HEK293 (cell line): Measurements from ENCODE around the gene ARPP19.

Experiments
- BCL11B ChIP-seq: fragments of 450-650 bp; formaldehyde crosslinking; IDR thresholded peaks from 2 replicates; pipeline ENCODE4 v1.5.1; 2016; ENCODE audit warnings: low read depth, missing biosample characterization, missing genetic modification characterization
- GLI4 ChIP-seq: fragments of 450-650 bp; formaldehyde crosslinking; IDR thresholded peaks from 2 replicates; pipeline ENCODE4 v1.5.1; 2016; ENCODE audit warnings: missing biosample characterization, missing genetic modification characterization
- KLF9 ChIP-seq: fragments of 450-650 bp; formaldehyde crosslinking; IDR thresholded peaks from 2 replicates; pipeline ENCODE4 v1.5.1; 2016; ENCODE audit warnings: missing biosample characterization, missing genetic modification characterization, low read depth
- TCF7L2 ChIP-seq: IDR thresholded peaks from 2 replicates; pipeline ENCODE4 v1.6.1; 2011; ENCODE audit warnings: low read depth, mild to moderate bottlenecking, inconsistent platforms, low read length, moderate library complexity, borderline replicate concordance
- ZFHX2 ChIP-seq: fragments of 450-650 bp; formaldehyde crosslinking; conservative IDR thresholded peaks from 2 replicates; pipeline ENCODE4 v1.5.1; 2016; ENCODE audit warnings: missing biosample characterization, missing genetic modification characterization
- ZNF148 ChIP-seq: fragments of 450-650 bp; formaldehyde crosslinking; IDR thresholded peaks from 2 replicates; pipeline ENCODE4 v1.5.0; 2017; ENCODE audit warnings: missing biosample characterization, missing genetic modification characterization, borderline replicate concordance
- ZNF155 ChIP-seq: fragments of 450-650 bp; formaldehyde crosslinking; IDR thresholded peaks from 2 replicates; pipeline ENCODE4 v1.5.1; 2016; ENCODE audit warnings: missing biosample characterization, missing genetic modification characterization
- ZNF157 ChIP-seq: fragments of 450-650 bp; formaldehyde crosslinking; IDR thresholded peaks from 2 replicates; pipeline ENCODE4 v1.5.1; 2016; ENCODE audit warnings: missing biosample characterization, missing genetic modification characterization
- ZNF239 ChIP-seq: fragments of 450-650 bp; formaldehyde crosslinking; IDR thresholded peaks from 2 replicates; pipeline ENCODE4 v1.5.1; 2016; ENCODE audit warnings: missing biosample characterization, missing genetic modification characterization
- ZNF302 ChIP-seq: fragments of 450-650 bp; formaldehyde crosslinking; IDR thresholded peaks from 2 replicates; pipeline ENCODE4 v1.5.1; 2016; ENCODE audit warnings: missing biosample characterization, missing genetic modification characterization, low read depth
- ZNF391 ChIP-seq: fragments of 450-650 bp; formaldehyde crosslinking; IDR thresholded peaks from 2 replicates; pipeline ENCODE4 v1.5.1; 2016; ENCODE audit warnings: low read depth, missing biosample characterization, missing genetic modification characterization, borderline replicate concordance
- ZNF426 ChIP-seq: fragments of 450-650 bp; formaldehyde crosslinking; IDR thresholded peaks from 2 replicates; pipeline ENCODE4 v1.5.1; 2017; ENCODE audit warnings: missing biosample characterization, missing genetic modification characterization, mild to moderate bottlenecking, inconsistent platforms, moderate library complexity
- ZNF529 ChIP-seq: fragments of 450-650 bp; formaldehyde crosslinking; IDR thresholded peaks from 2 replicates; pipeline ENCODE4 v1.5.1; 2017; ENCODE audit warnings: missing genetic modification characterization, missing biosample characterization; ENCODE audit not compliant: insufficient replicate concordance
- ZNF623 ChIP-seq: fragments of 450-650 bp; formaldehyde crosslinking; IDR thresholded peaks from 2 replicates; pipeline ENCODE4 v1.5.1; 2016; ENCODE audit warnings: missing biosample characterization, missing genetic modification characterization
- ZNF629 ChIP-seq: fragments of 450-650 bp; formaldehyde crosslinking; IDR thresholded peaks from 2 replicates; pipeline ENCODE4 v1.5.1; 2017; ENCODE audit warnings: missing biosample characterization, missing genetic modification characterization
- ZNF660 ChIP-seq: fragments of 450-650 bp; IDR thresholded peaks from 2 replicates; pipeline ENCODE4 v1.5.1; 2018; ENCODE audit warnings: missing biosample characterization, mild to moderate bottlenecking, missing genetic modification characterization
- ZNF677 ChIP-seq: fragments of 450-650 bp; IDR thresholded peaks from 2 replicates; pipeline ENCODE4 v1.5.0; 2018; ENCODE audit warnings: missing biosample characterization, mild to moderate bottlenecking, missing genetic modification characterization, moderate library complexity
- ZNF701 ChIP-seq: fragments of 450-650 bp; formaldehyde crosslinking; IDR thresholded peaks from 2 replicates; pipeline ENCODE4 v1.5.1; 2016; ENCODE audit warnings: missing biosample characterization, missing genetic modification characterization
- ZNF830 ChIP-seq: fragments of 450-650 bp; IDR thresholded peaks from 2 replicates; pipeline ENCODE4 v1.5.0; 2018; ENCODE audit warnings: missing biosample characterization, missing genetic modification characterization, low read depth, mild to moderate bottlenecking, moderate library complexity
- ZSCAN18 ChIP-seq: fragments of 450-650 bp; formaldehyde crosslinking; IDR thresholded peaks from 2 replicates; pipeline ENCODE4 v1.5.1; 2016; ENCODE audit warnings: missing biosample characterization, missing genetic modification characterization
- ZSCAN4 ChIP-seq: fragments of 450-650 bp; formaldehyde crosslinking; IDR thresholded peaks from 2 replicates; pipeline ENCODE4 v1.5.1; 2017; ENCODE audit warnings: missing biosample characterization, missing genetic modification characterization
- ZXDB ChIP-seq: fragments of 450-650 bp; formaldehyde crosslinking; IDR thresholded peaks from 2 replicates; pipeline ENCODE4 v1.5.1; 2016; ENCODE audit warnings: missing biosample characterization, missing genetic modification characterization
- TF ChIP-seq, protein P1 (sequence below): fragments of 450-650 bp; formaldehyde crosslinking; IDR thresholded peaks from 2 replicates; pipeline ENCODE4 v1.5.1; 2016; ENCODE audit warnings: missing biosample characterization, missing genetic modification characterization, low read depth
- TF ChIP-seq, protein P2 (sequence below): fragments of 450-650 bp; formaldehyde crosslinking; IDR thresholded peaks from 2 replicates; pipeline ENCODE4 v1.5.1; 2016; ENCODE audit warnings: missing biosample characterization, missing genetic modification characterization, low read depth
- TF ChIP-seq, protein P3 (sequence below): fragments of 450-650 bp; formaldehyde crosslinking; IDR thresholded peaks from 2 replicates; pipeline ENCODE4 v1.5.1; 2017; ENCODE audit warnings: missing biosample characterization, mild to moderate bottlenecking, missing genetic modification characterization, moderate library complexity

ARPP19 gene

GRCh38 chr15:52568601-52569585 is at the start of gene ARPP19 (continued):
- TF ChIP-seq BCL11B (tag by site-specific recombination) (peak; percentile 87; the same call in 1 of the 2 replicates), ZNF148 (no peak), ZNF155 (tag by site-specific recombination) (no peak), TCF7L2 (peak; percentile 98), ZNF426 (tag by site-specific recombination) (no peak), ZFHX2 (no peak; the same call in 1 of the 2 replicates), ZNF529 (tag by site-specific recombination) (no peak), ZNF157 (tag by site-specific recombination) (no peak), ZNF623 (no peak), ZNF830 (no peak), ZSCAN4 (tag by site-specific recombination) (no peak; the same call in 1 of the 2 replicates), ZXDB (tag by site-specific recombination) (peak; percentile 89), KLF9 (tag by site-specific recombination) (peak; percentile 70; the same call in 1 of the 2 replicates), ZNF239 (tag by site-specific recombination) (no peak), ZSCAN18 (tag by site-specific recombination) (no peak), ZNF629 (tag by site-specific recombination) (peak; percentile 98), ZNF701 (tag by site-specific recombination) (no peak), ZNF677 (no peak), ZNF660 (tag by site-specific recombination) (peak; percentile 79; the same call in 1 of the 2 replicates), GLI4 (tag by site-specific recombination) (no peak), ZNF302 (tag by site-specific recombination) (no peak), ZNF391 (tag by site-specific recombination) (no peak)
- TF ChIP-seq, protein P1, sequence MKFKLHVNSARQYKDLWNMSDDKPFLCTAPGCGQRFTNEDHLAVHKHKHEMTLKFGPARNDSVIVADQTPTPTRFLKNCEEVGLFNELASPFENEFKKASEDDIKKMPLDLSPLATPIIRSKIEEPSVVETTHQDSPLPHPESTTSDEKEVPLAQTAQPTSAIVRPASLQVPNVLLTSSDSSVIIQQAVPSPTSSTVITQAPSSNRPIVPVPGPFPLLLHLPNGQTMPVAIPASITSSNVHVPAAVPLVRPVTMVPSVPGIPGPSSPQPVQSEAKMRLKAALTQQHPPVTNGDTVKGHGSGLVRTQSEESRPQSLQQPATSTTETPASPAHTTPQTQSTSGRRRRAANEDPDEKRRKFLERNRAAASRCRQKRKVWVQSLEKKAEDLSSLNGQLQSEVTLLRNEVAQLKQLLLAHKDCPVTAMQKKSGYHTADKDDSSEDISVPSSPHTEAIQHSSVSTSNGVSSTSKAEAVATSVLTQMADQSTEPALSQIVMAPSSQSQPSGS (tag by site-specific recombination): peak; percentile 51; the same call in 1 of the 2 replicates
- TF ChIP-seq, protein P2, sequence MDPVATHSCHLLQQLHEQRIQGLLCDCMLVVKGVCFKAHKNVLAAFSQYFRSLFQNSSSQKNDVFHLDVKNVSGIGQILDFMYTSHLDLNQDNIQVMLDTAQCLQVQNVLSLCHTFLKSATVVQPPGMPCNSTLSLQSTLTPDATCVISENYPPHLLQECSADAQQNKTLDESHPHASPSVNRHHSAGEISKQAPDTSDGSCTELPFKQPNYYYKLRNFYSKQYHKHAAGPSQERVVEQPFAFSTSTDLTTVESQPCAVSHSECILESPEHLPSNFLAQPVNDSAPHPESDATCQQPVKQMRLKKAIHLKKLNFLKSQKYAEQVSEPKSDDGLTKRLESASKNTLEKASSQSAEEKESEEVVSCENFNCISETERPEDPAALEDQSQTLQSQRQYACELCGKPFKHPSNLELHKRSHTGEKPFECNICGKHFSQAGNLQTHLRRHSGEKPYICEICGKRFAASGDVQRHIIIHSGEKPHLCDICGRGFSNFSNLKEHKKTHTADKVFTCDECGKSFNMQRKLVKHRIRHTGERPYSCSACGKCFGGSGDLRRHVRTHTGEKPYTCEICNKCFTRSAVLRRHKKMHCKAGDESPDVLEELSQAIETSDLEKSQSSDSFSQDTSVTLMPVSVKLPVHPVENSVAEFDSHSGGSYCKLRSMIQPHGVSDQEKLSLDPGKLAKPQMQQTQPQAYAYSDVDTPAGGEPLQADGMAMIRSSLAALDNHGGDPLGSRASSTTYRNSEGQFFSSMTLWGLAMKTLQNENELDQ (tag by site-specific recombination): no peak
- TF ChIP-seq, protein P3, sequence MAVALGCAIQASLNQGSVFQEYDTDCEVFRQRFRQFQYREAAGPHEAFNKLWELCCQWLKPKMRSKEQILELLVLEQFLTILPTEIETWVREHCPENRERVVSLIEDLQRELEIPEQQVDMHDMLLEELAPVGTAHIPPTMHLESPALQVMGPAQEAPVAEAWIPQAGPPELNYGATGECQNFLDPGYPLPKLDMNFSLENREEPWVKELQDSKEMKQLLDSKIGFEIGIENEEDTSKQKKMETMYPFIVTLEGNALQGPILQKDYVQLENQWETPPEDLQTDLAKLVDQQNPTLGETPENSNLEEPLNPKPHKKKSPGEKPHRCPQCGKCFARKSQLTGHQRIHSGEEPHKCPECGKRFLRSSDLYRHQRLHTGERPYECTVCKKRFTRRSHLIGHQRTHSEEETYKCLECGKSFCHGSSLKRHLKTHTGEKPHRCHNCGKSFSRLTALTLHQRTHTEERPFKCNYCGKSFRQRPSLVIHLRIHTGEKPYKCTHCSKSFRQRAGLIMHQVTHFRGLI: no peak
